ENCODE data around the gene ZFP37. TPM values are rescaled to one million over a fixed set of nuclear protein-coding genes. Genes with fewer than 3 reads are reported as not detected.

ZFP37 gene
- total and polyA plus RNA-seq, 2 of the 4 experiments (the other 2 are of a cell fraction), result 0.84 to 3.6 TPM

DNA sequence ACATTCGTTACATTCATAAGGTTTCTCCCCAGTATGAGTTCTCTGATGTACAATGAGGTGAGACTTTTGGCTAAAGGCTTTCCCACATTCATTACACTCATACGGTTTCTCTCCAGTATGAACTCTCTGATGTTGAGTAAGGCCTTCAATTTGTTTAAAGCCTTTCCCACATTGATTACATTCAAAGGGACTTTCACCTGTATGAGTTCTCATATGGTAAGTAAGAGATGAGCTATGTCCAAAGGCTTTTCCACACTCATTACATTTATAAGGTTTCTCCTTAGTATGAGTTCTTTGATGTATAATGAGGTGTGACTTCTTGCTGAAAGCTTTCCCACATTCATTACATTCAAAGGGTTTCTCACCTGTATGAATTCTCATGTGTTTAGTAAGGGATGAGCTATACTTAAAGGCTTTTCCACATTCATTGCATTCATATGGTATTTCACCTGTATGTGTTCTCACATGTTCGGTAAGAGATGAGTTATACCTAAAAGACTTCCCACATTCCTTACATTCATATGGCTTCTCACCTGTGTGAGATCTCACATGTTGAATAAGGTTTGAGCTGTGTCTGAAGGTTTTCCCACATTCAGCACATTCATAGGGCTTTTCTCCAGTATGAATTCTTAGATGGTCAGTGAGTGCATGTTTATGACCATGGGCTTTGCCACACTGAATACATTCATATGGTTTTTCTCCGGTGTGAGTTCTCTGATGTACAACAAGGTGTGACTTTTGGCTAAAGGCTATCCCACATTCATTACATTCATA lies 13.5 kb downstream of the ZFP37 start:
- no peak overlapping the region for H3K4ac ChIP-seq (ENCODE audit: low read depth, low read length)
- no peak overlapping the region for H3K4me3 ChIP-seq (ENCODE audit: insufficient read depth, low read depth, low read length)
- WGBS, 2 experiments (ENCODE audit: extremely low coverage in 2 of 2, insufficient read length in 1 of 2), result no CpG with 5 or more reads among the region's 4 CpGs
- H4K20me1 ChIP-seq (ENCODE audit: insufficient read depth, low read length), result no peaks in the 10 kb centered on the region
- no peaks in the 10 kb centered on the region for H3K9me1 ChIP-seq (ENCODE audit: insufficient read depth, low read length)
- BruUV-seq (replicated peaks), result no TSS peak
- H2BK20ac ChIP-seq (ENCODE audit: low read depth, low read length), result no peak overlapping the region
- H3K36me3 ChIP-seq (ENCODE audit: control insufficient read depth, insufficient read depth, low read length), result peaks cover 7% of the 10 kb centered on the region
- no peak overlapping the region for H3K9ac ChIP-seq (ENCODE audit: low read depth, low read length)
- peaks cover 67% of the 10 kb centered on the region for H3K9me3 ChIP-seq (ENCODE audit: control insufficient read depth, insufficient read depth, low read length)
- TF ChIP-seq CEBPB (IDR thresholded peaks at IDR 0.05; ENCODE audit: low read depth, low read length) (no peak), SMC3 (IDR thresholded peaks at IDR 0.05; ENCODE audit: low read depth, low read length) (no peak), BHLHE40 (IDR thresholded peaks at IDR 0.05; ENCODE audit: low read depth, low read length) (no peak), RAD21 (IDR thresholded peaks at IDR 0.05; ENCODE audit: low read length) (no peak), POLR2A (IDR thresholded peaks at IDR 0.05; ENCODE audit: low read depth, low read length) (no peak)
- TF ChIP-seq, protein P1, sequence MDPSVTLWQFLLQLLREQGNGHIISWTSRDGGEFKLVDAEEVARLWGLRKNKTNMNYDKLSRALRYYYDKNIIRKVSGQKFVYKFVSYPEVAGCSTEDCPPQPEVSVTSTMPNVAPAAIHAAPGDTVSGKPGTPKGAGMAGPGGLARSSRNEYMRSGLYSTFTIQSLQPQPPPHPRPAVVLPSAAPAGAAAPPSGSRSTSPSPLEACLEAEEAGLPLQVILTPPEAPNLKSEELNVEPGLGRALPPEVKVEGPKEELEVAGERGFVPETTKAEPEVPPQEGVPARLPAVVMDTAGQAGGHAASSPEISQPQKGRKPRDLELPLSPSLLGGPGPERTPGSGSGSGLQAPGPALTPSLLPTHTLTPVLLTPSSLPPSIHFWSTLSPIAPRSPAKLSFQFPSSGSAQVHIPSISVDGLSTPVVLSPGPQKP (IDR thresholded peaks at IDR 0.05; ENCODE audit: borderline replicate concordance, low read depth, low read length), result no peak
- no peak overlapping the region for H2BK120ac ChIP-seq (ENCODE audit: low read depth, low read length)
- H2AK5ac ChIP-seq (ENCODE audit: low read depth, low read length), result no peak overlapping the region
- H3K4me1 ChIP-seq (ENCODE audit: control insufficient read depth, insufficient read depth, low read length), result no peaks in the 10 kb centered on the region
- ATAC-seq (ENCODE audit: low read depth) (no peak), DNase-seq (no peak)
- intact Hi-C loops (cut with micrococcal nuclease) (no loop called here), dilution Hi-C loops (cut with HindIII; ENCODE audit: low sequenced_read_pairs, unreplicated experiment) (no loop called here), in situ Hi-C loops (cut with MboI; ENCODE audit: low sequenced_read_pairs) (no loop called here)
- H3K27me3 ChIP-seq (ENCODE audit: control insufficient read depth, insufficient read depth, low read length), result no peaks in the 10 kb centered on the region
- no peak overlapping the region for H2BK5ac ChIP-seq (ENCODE audit: low read depth, low read length, poor library complexity, severe bottlenecking)
- no peak overlapping the region for H2AFZ ChIP-seq (replicated peaks; ENCODE audit: low read length, poor library complexity)
- no peak overlapping the region for H2BK15ac ChIP-seq (ENCODE audit: low read depth, low read length)
- H3K27ac ChIP-seq (ENCODE audit: insufficient read depth, low read length), result no peak overlapping the region
- no peak overlapping the region for H2AK9ac ChIP-seq (replicated peaks; ENCODE audit: low read depth, low read length, poor library complexity)
- H3K23ac ChIP-seq (ENCODE audit: low read depth, low read length), result no peak overlapping the region
- H3K18ac ChIP-seq (ENCODE audit: low read depth, low read length), result no peak overlapping the region
- no peak overlapping the region for H3K4me2 ChIP-seq (ENCODE audit: low read depth, low read length)
- H4K5ac ChIP-seq (ENCODE audit: low read depth, low read length), result no peak overlapping the region
- no peaks in the 10 kb centered on the region for H3K79me1 ChIP-seq (ENCODE audit: low read depth in 1 of 2, low read length in 2 of 2)
- ChIA-PET POLR2A (ENCODE audit: unreplicated experiment) (no interaction called here), CTCF (no interaction called here)
- no peak overlapping the region for H3K14ac ChIP-seq (replicated peaks; ENCODE audit: low read depth, low read length)
- H3K56ac ChIP-seq (ENCODE audit: extremely low read depth, insufficient read depth, low read length), result no peak overlapping the region
- H4K91ac ChIP-seq (ENCODE audit: insufficient read depth, low read depth, low read length), result no peak overlapping the region
- H4K8ac ChIP-seq (ENCODE audit: low read depth in 2 of 2, low read length in 2 of 2), result no peak overlapping the region

All from IMR-90 (cell line).